Bronchial epithelial cell (primary cell): Measurements from ENCODE around the gene WDR1. TPM values are rescaled to one million over a fixed set of nuclear protein-coding genes. Genes with fewer than 3 reads are reported as not detected.
A peak's percentile ranks its signal among the peaks of the same experiment; 100 is the strongest.

Experiments
- DNase-seq: peaks from one replicate; pipeline ENCODE4 v3.0.0-alpha.2; 2010; ENCODE audit warnings: low read depth
- FAIRE-seq: peaks from 2 replicates; lab custom pipeline; 2011; peaks lifted over from hg19 to GRCh38; lab: Jason Lieb, UNC
- H3K27me3 ChIP-seq: 2 replicates; pipeline ENCODE4 v1.5.1; 2011; ENCODE audit warnings: low read length; ENCODE audit not compliant: control insufficient read depth, insufficient read depth
- H3K36me3 ChIP-seq: 2 replicates; pipeline ENCODE4 v1.5.1; 2011; ENCODE audit warnings: low read length; ENCODE audit not compliant: control insufficient read depth, insufficient read depth
- H3K4me3 ChIP-seq: 2 replicates; pipeline ENCODE4 v1.5.1; 2011; ENCODE audit warnings: mild to moderate bottlenecking, low read depth, low read length, control low read depth
- total RNA-seq: library from RNA; depleted of rRNA; stranded (reverse); fragments of >200 nt; gene quantifications from 2 replicates; pipeline ENCODE4 v1.2.1, GENCODE V29; 2014
- TF ChIP-seq, protein P1 (sequence below): IDR thresholded peaks from 2 replicates; pipeline ENCODE4 v1.5.1; 2011; ENCODE audit warnings: mild to moderate bottlenecking, moderate library complexity, low read length, control low read depth, inconsistent platforms; ENCODE audit not compliant: insufficient read depth, severe bottlenecking

Gene WDR1
- total RNA-seq, 1 donor from 2014 or later = 290 TPM

DNA sequence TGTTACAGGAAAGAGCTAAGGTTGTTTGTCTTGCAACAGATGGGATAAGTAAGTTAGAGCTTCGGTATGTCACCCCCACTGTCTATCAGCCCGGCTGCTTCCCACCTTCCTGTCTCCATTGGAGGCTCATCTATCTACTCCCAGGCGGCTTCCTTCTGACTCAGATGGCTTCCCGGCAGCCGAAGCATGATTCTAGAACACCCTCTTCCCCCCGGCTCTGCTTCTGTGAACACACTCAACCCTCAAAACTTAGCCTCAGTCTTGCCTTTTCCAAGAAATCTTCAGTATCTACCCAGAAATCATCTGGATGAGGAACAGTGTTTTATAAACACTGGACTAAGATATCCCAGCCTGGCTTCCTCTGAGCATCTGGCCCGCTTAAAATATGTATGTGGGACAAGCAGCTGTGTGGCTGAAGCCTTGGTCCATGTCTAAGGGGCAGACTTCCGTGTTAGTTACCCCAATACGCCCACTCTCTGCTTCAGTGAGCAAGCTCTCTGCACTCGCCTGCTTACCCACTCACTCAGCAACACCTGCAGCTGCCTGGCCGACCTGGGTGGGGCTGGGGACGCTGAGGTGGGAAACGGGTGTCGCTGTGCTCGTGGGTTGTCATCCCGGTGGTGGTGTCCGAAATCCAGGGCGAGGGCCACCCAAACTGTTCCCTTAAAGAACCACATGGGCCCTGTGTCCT is 83.3 kb downstream of the WDR1 start:
- TF ChIP-seq, protein P1, sequence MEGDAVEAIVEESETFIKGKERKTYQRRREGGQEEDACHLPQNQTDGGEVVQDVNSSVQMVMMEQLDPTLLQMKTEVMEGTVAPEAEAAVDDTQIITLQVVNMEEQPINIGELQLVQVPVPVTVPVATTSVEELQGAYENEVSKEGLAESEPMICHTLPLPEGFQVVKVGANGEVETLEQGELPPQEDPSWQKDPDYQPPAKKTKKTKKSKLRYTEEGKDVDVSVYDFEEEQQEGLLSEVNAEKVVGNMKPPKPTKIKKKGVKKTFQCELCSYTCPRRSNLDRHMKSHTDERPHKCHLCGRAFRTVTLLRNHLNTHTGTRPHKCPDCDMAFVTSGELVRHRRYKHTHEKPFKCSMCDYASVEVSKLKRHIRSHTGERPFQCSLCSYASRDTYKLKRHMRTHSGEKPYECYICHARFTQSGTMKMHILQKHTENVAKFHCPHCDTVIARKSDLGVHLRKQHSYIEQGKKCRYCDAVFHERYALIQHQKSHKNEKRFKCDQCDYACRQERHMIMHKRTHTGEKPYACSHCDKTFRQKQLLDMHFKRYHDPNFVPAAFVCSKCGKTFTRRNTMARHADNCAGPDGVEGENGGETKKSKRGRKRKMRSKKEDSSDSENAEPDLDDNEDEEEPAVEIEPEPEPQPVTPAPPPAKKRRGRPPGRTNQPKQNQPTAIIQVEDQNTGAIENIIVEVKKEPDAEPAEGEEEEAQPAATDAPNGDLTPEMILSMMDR = no peak
- no peak overlapping the region for H3K4me3 ChIP-seq
- DNase-seq (peak; percentile 59), FAIRE-seq (no peak)
- H3K27me3 ChIP-seq = no peaks in the 10 kb centered on the region
- no peaks in the 10 kb centered on the region for H3K36me3 ChIP-seq

DNA sequence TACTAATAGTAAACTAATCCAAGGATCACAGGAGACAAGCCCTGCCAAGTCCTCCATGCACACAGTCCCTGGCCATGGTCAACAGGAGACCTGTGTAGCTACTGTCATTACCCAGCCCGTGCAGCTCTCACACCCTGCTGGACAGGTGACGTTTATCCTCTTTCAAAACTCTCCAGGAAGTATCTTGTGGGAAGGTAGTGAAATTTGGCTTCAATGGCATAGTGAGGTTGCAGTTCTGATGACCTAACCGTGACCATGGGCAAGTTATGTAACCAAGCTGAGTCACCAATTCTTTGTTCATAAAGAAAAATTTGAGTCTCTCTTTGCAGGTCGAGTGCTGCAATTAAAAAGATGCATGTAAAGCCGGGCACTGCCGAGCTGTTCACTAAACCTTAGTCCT is 84.0 kb downstream of the WDR1 start:
- no peak overlapping the region for H3K4me3 ChIP-seq
- DNase-seq = peak; percentile 97
- TF ChIP-seq, protein P1 = peak; percentile 3
- no peaks in the 10 kb centered on the region for H3K27me3 ChIP-seq
- no peaks in the 10 kb centered on the region for H3K36me3 ChIP-seq
- FAIRE-seq = peak; percentile 96

DNA sequence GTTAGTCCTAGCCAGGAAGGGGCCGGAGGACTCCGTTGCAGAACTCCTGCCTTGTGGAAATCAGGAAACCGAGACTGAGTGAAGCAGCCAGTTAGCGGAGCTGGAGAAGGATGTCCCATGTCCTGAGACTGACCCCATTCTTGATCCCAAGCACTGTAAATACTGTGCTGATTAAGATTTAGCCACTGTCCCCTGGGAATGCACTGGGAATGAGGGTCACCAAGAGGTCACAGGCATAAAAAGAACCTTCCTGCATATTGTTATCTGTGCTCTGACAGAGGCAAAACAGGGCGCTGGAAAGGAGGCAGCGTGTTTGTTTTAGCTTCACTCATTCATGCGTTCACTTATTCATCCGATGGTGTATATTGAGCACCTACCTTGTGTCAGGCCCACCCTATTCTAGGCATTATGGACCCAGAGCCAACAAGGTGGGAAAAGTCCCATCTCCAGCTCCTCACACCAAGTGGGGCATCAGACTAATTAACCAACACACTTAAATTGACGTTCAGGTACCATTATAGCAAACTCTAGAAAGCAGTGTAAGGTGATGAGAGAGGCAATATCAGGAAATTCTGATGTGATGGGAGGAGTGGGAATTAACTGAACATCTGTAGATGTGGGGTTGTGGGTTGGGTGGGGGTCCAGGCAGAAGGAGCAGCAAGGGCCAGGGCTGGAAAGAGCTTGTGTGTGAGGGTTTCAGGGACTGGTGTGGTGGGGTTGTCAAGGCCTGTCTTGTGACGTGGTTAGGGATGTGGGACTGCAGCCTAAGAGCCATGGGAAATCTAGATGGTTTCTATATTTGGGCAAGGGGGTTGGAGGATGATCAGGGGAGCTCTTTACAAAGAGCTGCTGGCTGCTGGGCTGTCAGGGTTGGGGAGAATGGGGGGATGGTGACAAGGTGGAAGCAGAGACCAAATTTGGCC is 84.7 kb downstream of the WDR1 start:
- TF ChIP-seq, protein P1 = no peak
- DNase-seq (no peak), FAIRE-seq (no peak)
- H3K27me3 ChIP-seq = no peaks in the 10 kb centered on the region
- no peak overlapping the region for H3K4me3 ChIP-seq
- H3K36me3 ChIP-seq = no peaks in the 10 kb centered on the region

DNA sequence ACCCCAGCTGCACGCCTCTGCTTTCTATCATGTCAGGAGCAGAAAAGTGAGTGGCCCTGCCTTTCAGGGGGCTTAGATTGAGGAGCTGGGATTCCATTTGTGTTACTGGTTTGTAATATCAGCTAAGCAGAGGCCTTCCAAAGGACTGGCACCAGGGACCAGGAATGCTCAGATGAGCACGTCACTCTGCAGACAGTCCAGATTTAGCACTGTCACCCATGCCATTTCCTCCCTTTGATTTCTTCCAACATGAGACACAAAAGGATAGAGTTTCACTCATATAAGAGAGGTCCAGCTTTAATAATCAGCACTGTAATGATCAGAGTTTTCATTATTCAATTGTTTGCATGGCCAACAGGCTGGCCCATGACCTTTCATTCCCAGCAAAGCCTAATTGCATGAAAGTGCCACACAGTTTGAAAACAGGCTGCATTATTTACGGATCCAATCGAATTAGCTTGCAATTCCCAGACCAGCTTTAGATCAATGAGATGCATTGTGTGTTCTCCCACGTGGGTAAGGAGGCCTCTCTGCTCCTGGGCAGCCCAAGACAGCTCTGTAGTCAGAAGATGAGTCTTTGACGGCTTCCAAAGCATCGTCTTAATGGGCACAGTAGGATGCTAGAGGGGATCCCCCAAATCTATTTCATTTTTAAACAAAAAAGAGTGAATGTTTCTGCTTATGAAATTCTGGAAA is 85.5 kb downstream of the WDR1 start:
- DNase-seq = no peak
- TF ChIP-seq, protein P1 = no peak
- FAIRE-seq = no peak

DNA sequence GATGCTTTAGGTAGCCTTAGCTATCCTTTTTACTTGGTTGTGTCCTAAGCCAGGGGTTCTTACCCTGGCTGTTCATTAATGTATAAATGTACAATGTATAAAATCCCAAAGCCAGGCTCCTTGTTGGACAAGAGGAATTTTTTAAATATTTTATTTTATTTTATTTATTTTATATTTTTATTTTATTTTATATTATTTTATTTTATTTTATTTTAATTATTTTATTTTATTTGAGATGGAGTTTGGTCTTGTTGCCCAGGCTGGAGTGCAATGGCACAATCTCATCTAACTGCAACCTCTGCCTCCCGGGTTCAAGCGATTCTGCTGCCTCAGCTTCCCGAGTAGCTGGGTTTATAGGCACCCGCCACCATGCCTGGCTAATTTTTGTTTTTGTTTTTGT is 87.2 kb downstream of the WDR1 start:
- FAIRE-seq = no peak
- Histone ChIP-seq H3K4me3 (no peak overlapping the region), H3K27me3 (no peaks in the 10 kb centered on the region), H3K36me3 (no peaks in the 10 kb centered on the region)
- DNase-seq = no peak
- TF ChIP-seq, protein P1 = no peak

More for the DNA sequence above, 85.5 kb downstream of the WDR1 start:
- Histone ChIP-seq H3K36me3 (no peaks in the 10 kb centered on the region), H3K4me3 (no peak overlapping the region), H3K27me3 (no peaks in the 10 kb centered on the region)
